NK-92 (cell line): ENCODE results near the gene GPC5.

ENCODE experiments used
- DNase-seq: peaks from one replicate; lab custom pipeline; 2025; ENCODE audit not compliant: unreplicated experiment; lab: John Stamatoyannopoulos, UW

GPC5 gene

GRCh38 chr13:91534996-91535395 lies 136.6 kb downstream of the GPC5 start:
- DNase-seq, result no peak

GRCh38 chr13:91537376-91537775 lies 139.0 kb downstream of the GPC5 start:
- DNase-seq, result no peak

DNA sequence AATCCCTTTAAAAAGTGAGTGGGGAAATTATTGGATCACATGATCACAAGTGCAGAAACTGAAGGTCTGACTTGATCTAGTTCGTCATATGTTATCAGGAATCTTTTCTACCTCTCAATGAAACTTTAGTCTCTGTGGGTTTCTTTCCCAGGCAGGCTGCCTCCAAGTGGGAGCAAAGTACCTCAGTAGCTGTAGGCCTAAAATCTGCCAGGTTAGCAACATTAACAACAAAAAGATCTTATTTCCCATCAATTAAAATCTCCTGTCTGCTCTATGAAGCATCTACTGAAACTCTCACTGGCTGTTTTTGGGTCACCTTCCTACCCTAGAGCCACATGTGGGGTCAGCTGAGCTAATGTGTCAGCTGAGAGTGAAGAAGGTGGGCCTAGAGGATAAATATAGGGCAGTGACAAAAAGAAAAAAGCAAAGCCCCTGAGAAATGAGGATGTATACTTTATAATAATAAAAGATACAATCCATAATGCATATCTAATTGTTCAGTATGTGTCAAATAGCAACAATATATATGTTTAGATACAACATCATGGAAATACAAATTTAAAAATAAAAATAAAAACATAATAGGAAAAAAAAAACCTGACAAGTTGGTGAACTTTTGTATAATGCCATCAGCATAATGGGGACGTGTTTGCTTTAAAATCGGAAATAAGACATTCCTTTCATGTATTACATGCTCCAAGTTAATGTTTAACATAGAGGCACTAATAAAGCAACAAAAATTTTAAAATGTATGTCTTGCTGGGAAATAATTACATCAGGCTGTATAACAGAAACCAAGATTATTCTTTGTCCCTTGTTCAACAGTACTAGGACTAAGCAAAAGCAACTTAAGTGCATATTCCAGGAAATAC lies 141.1 kb downstream of the GPC5 start:
- DNase-seq, result no peak

DNA sequence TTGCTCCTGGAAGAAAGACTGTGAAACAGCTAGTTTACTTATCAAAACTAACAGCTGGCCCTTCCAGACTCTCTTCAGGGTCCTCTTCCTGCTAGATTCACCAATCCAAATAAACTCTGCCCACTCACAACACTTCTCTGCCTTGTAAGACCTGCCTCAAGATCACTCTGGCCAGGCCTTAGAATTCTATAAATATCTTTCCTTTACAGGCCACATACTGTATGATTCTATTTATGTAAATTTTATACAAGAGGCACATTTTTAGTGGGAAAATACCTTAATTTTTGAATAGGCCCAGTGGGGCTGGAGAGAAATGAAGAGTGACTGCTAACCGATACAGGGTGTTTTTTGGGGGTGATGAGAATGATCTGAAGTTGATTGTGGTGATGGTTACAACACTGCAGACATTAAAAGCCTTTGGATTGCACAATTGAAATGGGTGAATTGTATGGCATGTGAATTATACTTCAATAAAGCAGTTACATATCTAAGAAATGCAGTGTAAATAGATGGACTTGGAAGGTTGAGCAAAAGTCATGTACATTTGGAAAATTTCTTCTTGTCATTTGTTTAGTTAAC lies 141.8 kb downstream of the GPC5 start:
- DNase-seq, result no peak

DNA sequence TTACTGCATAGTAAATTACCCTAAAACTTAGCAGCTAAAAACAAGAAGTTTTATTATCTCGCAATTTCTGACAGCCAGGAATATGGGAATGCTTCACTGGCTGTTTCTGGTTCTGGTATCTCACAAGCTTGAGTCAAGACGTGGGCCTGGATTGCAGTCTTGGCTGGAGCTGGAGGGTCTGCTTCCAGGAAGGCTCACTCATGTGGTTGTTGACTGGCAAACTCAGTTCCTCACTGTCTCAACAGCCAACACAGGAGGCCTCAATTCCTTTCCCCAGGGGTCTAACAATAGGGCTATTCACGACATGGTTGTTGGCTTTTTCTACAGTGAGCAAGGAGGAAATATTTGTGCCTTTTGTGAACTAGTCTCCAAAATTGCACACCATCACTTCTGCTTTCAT lies 146.3 kb downstream of the GPC5 start:
- DNase-seq, result no peak

DNA sequence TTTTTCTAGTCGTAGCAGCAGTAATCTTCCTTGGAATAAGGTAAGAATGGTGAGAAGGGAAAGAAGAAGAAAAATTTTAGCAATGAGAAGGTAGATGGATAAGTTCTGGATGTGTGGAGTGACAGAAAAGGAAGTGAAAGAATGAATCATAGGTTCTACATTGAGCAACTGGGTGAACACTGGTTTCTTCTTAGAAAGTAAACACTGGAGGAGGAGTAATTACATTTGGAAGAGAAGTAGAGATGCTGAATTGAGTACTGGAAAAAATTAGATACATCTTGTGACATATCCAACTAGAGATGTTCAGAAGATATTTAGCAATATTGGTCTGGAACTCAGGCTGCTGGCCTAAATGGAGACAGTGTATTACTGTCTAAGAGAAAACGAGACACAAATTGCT lies 148.5 kb downstream of the GPC5 start:
- DNase-seq, result no peak

DNA sequence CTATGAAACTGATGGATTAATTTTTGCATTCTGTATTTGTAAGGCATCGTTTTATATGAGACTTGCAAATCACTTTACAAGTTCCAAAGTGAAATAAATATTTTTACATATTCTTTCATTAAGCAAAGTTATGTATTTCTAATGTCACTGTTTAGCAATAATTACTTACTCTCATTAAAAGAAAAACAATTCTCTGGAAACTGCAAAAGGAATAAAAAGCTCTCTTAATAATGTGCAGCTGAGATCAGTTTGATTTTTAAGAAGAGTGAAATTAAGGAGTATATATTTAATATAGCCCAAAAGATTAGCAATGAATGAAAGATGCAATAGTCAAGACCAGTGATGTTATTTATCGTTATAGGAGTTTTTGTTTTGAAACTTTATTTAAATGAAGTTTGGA lies 155.2 kb downstream of the GPC5 start:
- DNase-seq, result no peak

DNA sequence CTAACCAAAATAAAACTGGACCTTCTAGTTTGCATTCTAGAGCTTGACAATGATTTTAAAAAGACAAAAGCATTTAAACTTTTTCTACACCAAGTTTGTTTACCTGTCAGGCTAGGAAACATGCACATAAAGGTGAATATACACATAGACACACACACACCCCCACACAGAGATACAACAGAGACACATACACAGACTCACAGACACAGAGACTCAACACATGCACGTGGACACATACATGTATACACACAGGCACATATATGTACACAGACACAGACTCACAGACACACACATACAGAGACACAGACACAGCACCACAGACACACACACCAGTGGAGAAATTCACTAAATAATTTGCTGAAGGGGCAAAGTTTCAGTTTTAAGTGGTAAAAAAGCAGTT lies 155.7 kb downstream of the GPC5 start:
- DNase-seq, result no peak

- no peak for DNase-seq
Measured at GRCh38 chr13:91557328-91558090, 159.1 kb downstream of the GPC5 start.

DNA sequence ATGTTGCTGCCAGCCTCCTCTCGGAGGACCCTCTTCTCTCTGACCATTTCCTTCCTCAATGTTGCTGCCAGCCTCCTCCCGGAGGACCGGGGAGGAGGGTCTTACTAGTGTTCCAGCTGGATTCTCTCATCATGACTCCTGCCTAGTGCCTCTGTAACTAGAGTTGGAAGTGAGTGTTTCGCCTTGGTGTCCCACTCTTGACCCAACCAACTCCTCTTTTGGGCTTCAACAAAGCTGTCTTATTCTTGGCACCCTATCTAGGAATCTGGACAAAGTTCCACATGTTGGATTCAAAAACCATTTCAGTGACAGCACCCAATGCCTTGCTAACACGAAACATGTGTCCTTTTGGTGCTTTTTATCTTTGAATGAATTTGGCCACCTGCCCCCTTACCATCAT lies 165.4 kb downstream of the GPC5 start:
- no peak for DNase-seq

GRCh38 chr13:91564396-91564795 lies 166.0 kb downstream of the GPC5 start:
- DNase-seq, result no peak

GRCh38 chr13:91565296-91565695 lies 166.9 kb downstream of the GPC5 start:
- DNase-seq, result no peak

GRCh38 chr13:91567485-91568207 lies 169.2 kb downstream of the GPC5 start:
- DNase-seq, result no peak

DNA sequence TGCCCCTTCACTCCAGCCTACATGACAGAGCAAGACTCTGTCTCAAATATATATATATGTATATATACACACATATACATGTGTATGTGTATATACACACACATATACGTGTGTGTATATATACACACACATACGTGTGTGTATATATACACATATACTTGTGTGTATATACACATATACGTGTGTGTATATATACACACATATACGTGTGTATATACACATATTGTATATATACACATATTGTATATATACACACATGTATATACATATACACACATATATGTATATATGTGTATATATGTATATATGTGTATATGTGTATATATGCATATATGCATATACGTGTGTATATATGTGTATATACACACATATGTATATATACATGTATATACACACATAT lies 173.3 kb downstream of the GPC5 start:
- DNase-seq, result no peak

DNA sequence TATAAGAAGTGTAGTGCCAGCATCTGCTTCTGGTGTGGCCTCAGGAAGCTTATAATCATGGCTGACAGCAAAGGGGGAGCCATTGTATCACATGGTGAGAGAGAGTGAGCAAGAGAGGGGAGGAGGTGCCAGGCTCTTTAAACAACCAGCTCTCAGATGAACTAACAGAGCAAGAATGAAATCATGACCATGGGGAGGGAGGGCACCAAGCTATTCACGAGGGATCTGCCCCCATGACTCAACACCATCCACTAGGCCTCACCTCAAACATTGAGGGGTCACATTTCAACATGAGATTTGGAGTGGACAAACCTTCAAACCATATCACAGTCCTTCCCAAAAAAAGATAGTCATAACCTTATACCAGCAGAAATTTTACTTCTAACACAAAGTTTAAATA lies 174.0 kb downstream of the GPC5 start:
- no peak for DNase-seq

- DNase-seq, result no peak
Measured at GRCh38 chr13:91572944-91573598, 174.7 kb downstream of the GPC5 start.

GRCh38 chr13:91574766-91575165 lies 176.3 kb downstream of the GPC5 start:
- DNase-seq, result no peak

- DNase-seq, result no peak
Measured at GRCh38 chr13:91576590-91576989, 178.2 kb downstream of the GPC5 start.

DNA sequence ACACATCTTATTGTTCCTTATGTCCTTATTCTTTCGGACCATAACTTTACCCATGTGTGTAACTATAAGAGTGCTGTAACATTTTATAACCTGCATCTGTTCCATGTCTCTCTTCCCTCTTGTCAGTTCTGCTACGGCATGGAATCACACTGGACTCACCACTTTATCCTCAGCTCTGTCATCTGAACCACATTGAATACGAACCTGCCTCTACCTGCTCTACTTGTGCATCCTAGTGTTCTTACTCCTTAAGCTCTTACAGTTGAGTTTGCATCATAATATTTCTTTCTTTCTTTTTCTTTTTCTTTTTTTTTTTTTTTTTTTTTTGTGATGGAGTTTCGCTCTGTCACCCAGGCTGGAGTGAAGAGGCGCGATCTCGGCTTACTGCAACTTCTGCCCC lies 180.9 kb downstream of the GPC5 start:
- DNase-seq, result no peak

DNA sequence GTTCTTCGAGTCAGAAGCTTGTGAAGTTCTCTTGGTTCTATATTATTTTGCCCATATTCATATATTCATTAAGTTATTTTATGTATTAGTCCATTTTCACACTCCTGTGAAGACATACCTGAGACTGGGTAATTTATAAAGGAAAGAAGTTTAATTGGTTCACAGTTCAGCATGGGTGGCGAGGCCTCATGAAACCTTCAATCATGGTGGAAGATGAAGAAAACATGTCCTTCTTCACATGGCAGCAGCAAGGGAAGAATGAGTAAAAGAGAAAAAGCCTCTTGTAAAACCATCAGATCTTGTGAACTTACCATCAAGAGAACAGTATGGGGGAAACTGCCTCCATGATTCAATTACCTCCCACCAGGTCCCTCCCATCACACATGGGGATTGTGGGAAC lies 182.3 kb downstream of the GPC5 start:
- no peak for DNase-seq

- DNase-seq, result no peak
Measured at GRCh38 chr13:91586609-91587008, 188.2 kb downstream of the GPC5 start.
